Measurements from ENCODE around the gene KLHL41. TPM values are rescaled to one million over a fixed set of nuclear protein-coding genes. Genes with fewer than 3 reads are reported as not detected.

Gene KLHL41
- total RNA-seq, 2 experiments from 2014 or later, result not detected

DNA sequence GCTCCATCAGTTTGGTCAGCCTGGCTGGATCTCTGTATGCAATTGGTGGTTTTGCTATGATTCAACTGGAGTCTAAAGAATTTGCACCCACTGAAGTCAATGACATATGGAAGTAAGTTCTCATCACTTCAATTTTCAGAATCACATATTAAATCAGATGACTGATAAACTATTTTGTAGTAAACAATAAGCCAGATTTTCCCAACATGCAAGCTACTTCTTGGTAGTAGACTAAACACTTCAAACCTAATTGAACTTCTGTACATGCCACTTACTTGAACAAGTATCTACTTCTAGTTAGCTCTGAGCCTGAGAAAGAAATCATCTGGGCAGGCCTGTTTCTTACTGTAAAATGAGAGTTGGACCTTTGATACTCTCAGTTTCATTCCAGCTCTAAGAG, 11.4 kb downstream of the KLHL41 start:
- Histone ChIP-seq H3K4me1 (ENCODE audit: insufficient read depth, low read length) (no peaks in the 10 kb centered on the region), H3K36me3 (ENCODE audit: insufficient read depth, low read length) (no peaks in the 10 kb centered on the region), H3K27me3 (ENCODE audit: control insufficient read depth in 1 of 2, insufficient read depth in 2 of 2, low read length in 2 of 2) (no peaks in the 10 kb centered on the region), H3K4me3 (ENCODE audit: low read length) (no peak overlapping the region), H3K9me3 (ENCODE audit: control insufficient read depth in 1 of 2, insufficient read depth in 1 of 2, low read length in 2 of 2) (no peaks in the 10 kb centered on the region), H3K27ac (ENCODE audit: low read depth in 1 of 2, low read length in 2 of 2) (no peak overlapping the region)
- H3K27me3 Mint-ChIP-seq, result no peaks in the 10 kb centered on the region
- ChIA-PET POLR2A (interaction anchor here (0.5 kb wide), 1 partner anchor 28 kb away, joined by 3 read pairs; no protein-coding TSS in a partner anchor), CTCF (no interaction called here)
- no peaks in the 10 kb centered on the region for H3K9me3 Mint-ChIP-seq
- intact Hi-C loops (cut with DNase I, micrococcal nuclease), result loop anchor here in 1 of 2 experiments (10.0 kb wide), 1 partner anchor 154 kb away; no protein-coding TSS in a partner anchor
- H3K4me1 Mint-ChIP-seq (ENCODE audit: low read depth), result no peaks in the 10 kb centered on the region
- no peaks in the 10 kb centered on the region for H3K36me3 Mint-ChIP-seq (ENCODE audit: low read depth)
- H3K27ac Mint-ChIP-seq, result no peak overlapping the region
- DNase-seq, result no peak
- TF ChIP-seq, protein P1, sequence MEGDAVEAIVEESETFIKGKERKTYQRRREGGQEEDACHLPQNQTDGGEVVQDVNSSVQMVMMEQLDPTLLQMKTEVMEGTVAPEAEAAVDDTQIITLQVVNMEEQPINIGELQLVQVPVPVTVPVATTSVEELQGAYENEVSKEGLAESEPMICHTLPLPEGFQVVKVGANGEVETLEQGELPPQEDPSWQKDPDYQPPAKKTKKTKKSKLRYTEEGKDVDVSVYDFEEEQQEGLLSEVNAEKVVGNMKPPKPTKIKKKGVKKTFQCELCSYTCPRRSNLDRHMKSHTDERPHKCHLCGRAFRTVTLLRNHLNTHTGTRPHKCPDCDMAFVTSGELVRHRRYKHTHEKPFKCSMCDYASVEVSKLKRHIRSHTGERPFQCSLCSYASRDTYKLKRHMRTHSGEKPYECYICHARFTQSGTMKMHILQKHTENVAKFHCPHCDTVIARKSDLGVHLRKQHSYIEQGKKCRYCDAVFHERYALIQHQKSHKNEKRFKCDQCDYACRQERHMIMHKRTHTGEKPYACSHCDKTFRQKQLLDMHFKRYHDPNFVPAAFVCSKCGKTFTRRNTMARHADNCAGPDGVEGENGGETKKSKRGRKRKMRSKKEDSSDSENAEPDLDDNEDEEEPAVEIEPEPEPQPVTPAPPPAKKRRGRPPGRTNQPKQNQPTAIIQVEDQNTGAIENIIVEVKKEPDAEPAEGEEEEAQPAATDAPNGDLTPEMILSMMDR (IDR thresholded peaks at IDR 0.05), result no peak
- ATAC-seq (ENCODE audit: poor library complexity), result no peak
- no peak overlapping the region for H3K4me3 Mint-ChIP-seq

GRCh38 chr2:169523681-169524080, 14.2 kb downstream of the KLHL41 start:
- ChIA-PET CTCF (no interaction called here), POLR2A (no interaction called here)
- H3K4me3 ChIP-seq (ENCODE audit: low read length), result no peak overlapping the region
- no peak for DNase-seq
- TF ChIP-seq, protein P1 (IDR thresholded peaks at IDR 0.05), result no peak
- no peak overlapping the region for H3K27ac ChIP-seq (ENCODE audit: low read depth in 1 of 2, low read length in 2 of 2)
- no peaks in the 10 kb centered on the region for H3K27me3 ChIP-seq (ENCODE audit: control insufficient read depth in 1 of 2, insufficient read depth in 2 of 2, low read length in 2 of 2)
- Mint-ChIP-seq H3K9me3 (no peaks in the 10 kb centered on the region), H3K27me3 (no peaks in the 10 kb centered on the region), H3K27ac (no peak overlapping the region), H3K4me1 (ENCODE audit: low read depth) (no peaks in the 10 kb centered on the region), H3K4me3 (no peak overlapping the region), H3K36me3 (ENCODE audit: low read depth) (no peaks in the 10 kb centered on the region)
- H3K9me3 ChIP-seq (ENCODE audit: control insufficient read depth in 1 of 2, insufficient read depth in 1 of 2, low read length in 2 of 2), result no peaks in the 10 kb centered on the region
- H3K36me3 ChIP-seq (ENCODE audit: insufficient read depth, low read length), result peaks cover 3% of the 10 kb centered on the region
- intact Hi-C loops (cut with DNase I, micrococcal nuclease), result loop anchor here in 1 of 2 experiments (10.0 kb wide), 1 partner anchor 151 kb away; no protein-coding TSS in a partner anchor
- no peaks in the 10 kb centered on the region for H3K4me1 ChIP-seq (ENCODE audit: insufficient read depth, low read length)
- no peak for ATAC-seq (ENCODE audit: poor library complexity)

GRCh38 chr2:169525434-169525833, 15.9 kb downstream of the KLHL41 start:
- no peak overlapping the region for H3K27ac ChIP-seq (ENCODE audit: low read depth in 1 of 2, low read length in 2 of 2)
- ChIA-PET POLR2A (interaction anchor here (1.2 kb wide), 1 partner anchor 59 kb away, joined by 3 read pairs; no protein-coding TSS in a partner anchor), CTCF (no interaction called here)
- no peak overlapping the region for H3K4me3 ChIP-seq (ENCODE audit: low read length)
- Mint-ChIP-seq H3K36me3 (ENCODE audit: low read depth) (peaks cover 7% of the 10 kb centered on the region), H3K9me3 (no peaks in the 10 kb centered on the region), H3K27ac (no peak overlapping the region), H3K27me3 (no peaks in the 10 kb centered on the region), H3K4me3 (no peak overlapping the region), H3K4me1 (ENCODE audit: low read depth) (no peaks in the 10 kb centered on the region)
- peaks cover 3% of the 10 kb centered on the region for H3K36me3 ChIP-seq (ENCODE audit: insufficient read depth, low read length)
- no peaks in the 10 kb centered on the region for H3K27me3 ChIP-seq (ENCODE audit: control insufficient read depth in 1 of 2, insufficient read depth in 2 of 2, low read length in 2 of 2)
- H3K4me1 ChIP-seq (ENCODE audit: insufficient read depth, low read length), result no peaks in the 10 kb centered on the region
- TF ChIP-seq, protein P1 (IDR thresholded peaks at IDR 0.05), result no peak
- intact Hi-C loops (cut with DNase I, micrococcal nuclease), result loop anchor here (5.0 to 10.0 kb wide), 2 partner anchors 57 to 149 kb away; partner anchors contain the start of gene PPIG (in 1 of the 2)
- ATAC-seq (ENCODE audit: poor library complexity) (no peak), DNase-seq (no peak)
- H3K9me3 ChIP-seq (ENCODE audit: control insufficient read depth in 1 of 2, insufficient read depth in 1 of 2, low read length in 2 of 2), result no peaks in the 10 kb centered on the region
